CD4-positive, alpha-beta memory T cell (primary cell): Measurements from ENCODE around the gene ST6GALNAC4. TPM values are rescaled to one million over a fixed set of nuclear protein-coding genes. Genes with fewer than 3 reads are reported as not detected.

ENCODE experiments used
- CTCF ChIA-PET: fragments of 350-600 bp; sonication (Branson Sonifier 250); formaldehyde crosslinking; loops from one replicate; lab custom pipeline; 2021; ENCODE audit warnings: inconsistent platforms; ENCODE audit not compliant: partially characterized antibody; lab: Charles Lee
- POLR2A ChIA-PET: fragments of 350-600 bp; sonication (Branson Sonifier 250); formaldehyde crosslinking; loops from one replicate; lab custom pipeline; 2021; ENCODE audit not compliant: partially characterized antibody; lab: Charles Lee
- DNase-seq, 5 donors: peaks; one replicate each; pipeline versions ENCODE4 v3.0.0 to v3.0.0-alpha.2; 2020 to 2022; ENCODE audit warnings: mixed read lengths in 1 of 5
- H3K27ac ChIP-seq: one replicate; pipeline ENCODE4 v1.7.0; 2013; ENCODE audit warnings: low read depth, low read length
- H3K27me3 ChIP-seq: 2 replicates; pipeline ENCODE4 v1.7.0; 2013; ENCODE audit warnings: mild to moderate bottlenecking, low read length, moderate library complexity; ENCODE audit not compliant: insufficient read depth
- H3K36me3 ChIP-seq: 2 replicates; pipeline ENCODE4 v1.7.0; 2013; ENCODE audit warnings: mild to moderate bottlenecking, low read length, moderate library complexity; ENCODE audit not compliant: insufficient read depth
- H3K4me1 ChIP-seq: 2 replicates; pipeline ENCODE4 v1.7.0; 2013; ENCODE audit warnings: mild to moderate bottlenecking, low read length, moderate library complexity; ENCODE audit not compliant: insufficient read depth
- H3K4me3 ChIP-seq, 2 donors: one replicate each; pipeline ENCODE4 v1.7.0; 2013; ENCODE audit warnings: low read length in 2 of 2, mild to moderate bottlenecking in 1 of 2
- H3K9me3 ChIP-seq, 2 donors: one replicate each; pipeline ENCODE4 v1.7.0; 2013; ENCODE audit warnings: low read length in 2 of 2, control low read depth in 1 of 2; ENCODE audit not compliant: control insufficient read depth in 1 of 2
- H3K27ac Mint-ChIP-seq, 7 donors: one replicate each; pipeline ENCODE4 v1.8.0; 2020 to 2021; ENCODE audit warnings: mixed read lengths in 7 of 7, mild to moderate bottlenecking in 6 of 7, inconsistent platforms in 3 of 7, moderate library complexity in 3 of 7
- H3K27me3 Mint-ChIP-seq, 2 donors: one replicate each; pipeline ENCODE4 v1.8.0; 2020 to 2021; ENCODE audit warnings: mixed read lengths in 2 of 2
- H3K36me3 Mint-ChIP-seq, 2 donors: one replicate each; pipeline ENCODE4 v1.8.0; 2020 to 2021; ENCODE audit warnings: mixed read lengths in 2 of 2, inconsistent platforms in 1 of 2, mild to moderate bottlenecking in 1 of 2
- H3K4me1 Mint-ChIP-seq, 4 donors: one replicate each; pipeline ENCODE4 v1.8.0; 2020 to 2021; ENCODE audit warnings: mixed read lengths in 4 of 4, mild to moderate bottlenecking in 1 of 4
- H3K4me3 Mint-ChIP-seq, 8 donors: one replicate each; pipeline ENCODE4 v1.8.0; 2020 to 2021; ENCODE audit warnings: mixed read lengths in 8 of 8, mild to moderate bottlenecking in 7 of 8, moderate library complexity in 6 of 8, inconsistent platforms in 3 of 8
- H3K9me3 Mint-ChIP-seq, 8 donors: one replicate each; pipeline ENCODE4 v1.8.0; 2020 to 2021; ENCODE audit warnings: mixed read lengths in 8 of 8, mild to moderate bottlenecking in 5 of 8, inconsistent platforms in 3 of 8, moderate library complexity in 1 of 8
- intact Hi-C: fragments of 100-400 bp; cut with micrococcal nuclease; formaldehyde crosslinking; loops from one replicate; pipeline ENCODE4 v1.15.1; 2023
- polyA plus RNA-seq, 2 donors: library from polyadenylated mRNA; unstranded; fragments of 300-500 nt; fragmentation: Illumina TruSeq; gene quantifications; one replicate each; pipeline ENCODE4 v1.2.3, GENCODE V29; 2021
- total RNA-seq, 2 experiments: library from RNA; stranded (reverse); gene quantifications; one replicate each; pipeline ENCODE4 v1.2.3, GENCODE V29; 2021

Gene ST6GALNAC4
- total and polyA plus RNA-seq, 4 experiments from 2014 or later: 10.2 to 38.1 (median 27.1) TPM

DNA sequence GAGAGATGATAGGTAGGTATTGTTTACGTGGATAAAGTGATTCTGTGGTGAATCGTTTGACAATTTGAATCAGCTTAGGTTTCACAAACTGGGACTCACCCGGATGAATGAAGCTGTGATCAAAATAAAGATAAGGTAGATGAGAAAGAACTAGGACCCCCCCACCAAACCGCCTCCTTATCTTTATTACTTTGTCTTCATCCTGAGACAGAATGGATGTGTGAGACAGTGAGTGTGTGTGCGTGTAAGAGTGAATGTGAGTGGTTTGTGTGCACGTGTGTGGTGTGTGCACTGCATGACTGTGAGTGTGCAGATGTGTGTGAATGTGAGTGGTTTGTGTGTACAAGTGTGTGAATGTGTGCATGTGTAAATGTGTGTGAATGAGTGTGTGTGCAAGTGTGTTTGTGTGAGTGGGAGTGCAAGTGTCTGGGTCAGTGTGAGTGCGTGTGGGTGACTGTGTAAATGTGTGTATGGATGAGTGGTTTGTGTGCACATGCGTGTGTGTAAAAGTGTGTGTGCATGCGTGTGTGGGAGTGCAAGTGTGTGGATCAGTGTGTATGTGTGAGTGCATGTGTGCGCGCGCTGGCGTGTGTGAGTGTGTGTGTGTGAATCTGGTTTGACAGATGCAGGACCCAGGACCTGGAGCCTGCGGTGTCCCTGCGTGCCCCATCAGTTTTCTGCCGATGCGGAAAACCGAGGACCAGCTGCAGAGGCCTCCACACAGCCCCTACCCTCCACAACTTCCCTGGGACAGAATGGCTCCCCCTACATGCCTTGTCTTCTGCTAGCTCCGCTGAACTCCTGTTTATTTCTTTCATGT lies 51.0 kb downstream of the ST6GALNAC4 start:
- no peaks in the 10 kb centered on the region for H3K9me3 Mint-ChIP-seq
- peak overlapping the region; percentile 10 to 87 (median 67) for H3K27ac Mint-ChIP-seq
- H3K27me3 Mint-ChIP-seq: no peaks in the 10 kb centered on the region
- Histone ChIP-seq H3K9me3 (no peaks in the 10 kb centered on the region), H3K36me3 (peaks cover 5% of the 10 kb centered on the region), H3K27ac (no peak overlapping the region), H3K4me1 (peaks cover 43% of the 10 kb centered on the region), H3K27me3 (no peaks in the 10 kb centered on the region), H3K4me3 (no peak overlapping the region)
- peak overlapping the region in 2 of 8 donors; percentile 4 to 53 for H3K4me3 Mint-ChIP-seq
- POLR2A ChIA-PET: interaction anchor here (0.6 to 2.1 kb wide), 7 partner anchors 8 to 200 kb away, joined by 3 to 9 read pairs (median 5); partner anchors contain the start of genes CDK9 and ENG
- CTCF ChIA-PET: interaction anchor here (1.1 to 5.7 kb wide), 5 partner anchors 11 to 131 kb away, joined by 3 to 43 read pairs (median 4); partner anchors contain the start of gene TOR2A
- peaks cover 1 to 3% of the 10 kb centered on the region in 2 donors for H3K36me3 Mint-ChIP-seq
- peaks cover 28 to 45% (median 35%) of the 10 kb centered on the region in 4 donors for H3K4me1 Mint-ChIP-seq
- intact Hi-C loops: loop anchor here (5.0 kb wide), 1 partner anchor 64 kb away; the partner anchor contains the start of gene FPGS
- peak; percentile 43 to 73 (median 50) for DNase-seq

DNA sequence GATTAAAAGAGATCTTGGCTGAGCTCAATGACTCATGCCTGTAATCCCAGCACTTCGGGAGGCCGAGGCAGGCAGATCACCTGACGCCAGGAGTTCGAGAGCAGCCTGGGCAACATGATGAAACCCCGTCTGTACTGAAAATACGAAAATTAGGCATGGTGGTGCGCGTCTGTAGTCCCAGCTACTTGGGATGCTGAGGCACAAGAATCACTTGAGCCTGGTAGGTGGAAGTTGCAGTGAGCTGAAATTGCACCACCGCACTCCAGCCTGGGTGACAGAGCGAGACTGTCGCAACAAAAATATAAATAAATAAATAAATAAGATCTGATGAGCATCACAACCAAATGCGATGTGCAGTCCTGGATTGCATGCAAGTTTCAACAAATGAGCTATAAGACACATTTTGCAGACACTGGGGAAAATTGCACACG lies 53.6 kb downstream of the ST6GALNAC4 start:
- no peak for DNase-seq
- no peak overlapping the region for H3K4me3 ChIP-seq
- POLR2A ChIA-PET: interaction anchor here (0.8 to 3.6 kb wide), 10 partner anchors 9 to 161 kb away, joined by 3 to 22 read pairs (median 6); partner anchors contain the start of genes CDK9, ENG and SH2D3C

DNA sequence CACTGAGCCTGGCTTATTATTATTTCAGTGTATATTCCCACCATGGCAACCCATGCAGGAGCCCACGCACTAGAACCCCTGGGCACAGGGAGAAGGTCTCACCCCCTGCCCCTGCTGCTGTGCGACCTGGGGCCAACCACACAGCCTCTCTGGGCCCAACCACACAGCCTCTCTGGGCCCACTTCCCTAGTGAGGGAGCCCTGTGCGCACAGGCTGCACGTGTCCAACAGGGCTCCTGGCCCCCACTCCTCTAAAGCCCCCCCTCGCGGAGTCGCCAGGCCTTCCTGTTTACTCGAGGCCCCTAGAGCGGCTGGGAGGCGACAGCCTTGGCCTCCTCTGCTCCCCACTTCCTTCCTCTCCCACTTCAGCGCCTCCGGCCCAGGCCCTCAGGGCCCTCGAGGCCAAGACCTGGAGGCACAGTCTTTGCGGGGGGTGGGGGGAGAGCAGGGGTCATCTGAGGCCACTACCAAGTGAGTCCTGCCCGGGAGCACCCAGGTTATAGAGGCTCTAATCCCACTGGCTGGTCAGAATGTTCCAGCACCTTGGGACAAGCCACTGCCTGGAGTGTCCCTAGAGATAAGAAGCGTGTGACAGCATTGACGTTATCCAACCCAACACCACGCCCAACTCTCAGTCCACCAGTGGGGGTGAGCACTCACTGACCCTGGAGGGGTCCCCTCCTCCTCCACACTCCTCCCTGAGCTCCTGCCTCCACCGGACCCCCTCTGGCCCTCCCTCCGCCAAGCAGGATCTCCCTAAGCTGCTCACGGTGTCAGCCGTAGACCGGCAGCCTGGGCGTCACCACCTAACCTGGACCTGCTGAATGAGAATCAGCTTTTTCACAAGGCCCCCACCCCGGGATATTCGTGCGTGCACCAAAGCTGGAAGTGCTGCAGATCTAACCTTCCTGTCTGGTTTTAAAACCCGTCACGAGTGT lies 54.5 kb downstream of the ST6GALNAC4 start:
- H3K27me3 ChIP-seq: no peaks in the 10 kb centered on the region
- intact Hi-C loops: no loop called here
- DNase-seq: peak; percentile 35 to 68 (median 45)
- peak overlapping the region; percentile 87 to 97 (median 91) for H3K27ac Mint-ChIP-seq
- H3K36me3 ChIP-seq: no peaks in the 10 kb centered on the region
- ChIA-PET CTCF (interaction anchor here (0.7 to 5.1 kb wide), 7 partner anchors 8 to 127 kb away, joined by 3 to 26 read pairs (median 5); partner anchors contain the start of genes CDK9 and TOR2A), POLR2A (interaction anchor here (0.9 to 3.6 kb wide), 12 partner anchors 44 to 162 kb away, joined by 3 to 22 read pairs (median 4); partner anchors contain the start of genes CDK9, FPGS and SH2D3C)
- H3K27me3 Mint-ChIP-seq: no peaks in the 10 kb centered on the region
- H3K27ac ChIP-seq: peak overlapping the region; percentile 59
- H3K9me3 ChIP-seq: no peaks in the 10 kb centered on the region
- peaks cover 45% of the 10 kb centered on the region for H3K4me1 ChIP-seq
- H3K4me1 Mint-ChIP-seq: peaks cover 31 to 54% (median 39%) of the 10 kb centered on the region in 4 donors
- H3K4me3 Mint-ChIP-seq: peak overlapping the region in 7 of 8 donors; percentile 5 to 79 (median 52)
- H3K4me3 ChIP-seq: no peak overlapping the region
- H3K9me3 Mint-ChIP-seq: no peaks in the 10 kb centered on the region
- H3K36me3 Mint-ChIP-seq: peaks cover 1 to 3% of the 10 kb centered on the region in 2 donors

More for the DNA sequence above, 53.6 kb downstream of the ST6GALNAC4 start:
- Mint-ChIP-seq H3K9me3 (no peaks in the 10 kb centered on the region), H3K4me1 (peaks cover 31 to 51% (median 39%) of the 10 kb centered on the region in 4 donors), H3K27ac (peak overlapping the region; percentile 87 to 97 (median 91)), H3K36me3 (peaks cover 1 to 3% of the 10 kb centered on the region in 2 donors), H3K4me3 (peak overlapping the region in 4 of 8 donors; percentile 48 to 79 (median 57)), H3K27me3 (no peaks in the 10 kb centered on the region)
- no peak overlapping the region for H3K27ac ChIP-seq
- H3K27me3 ChIP-seq: no peaks in the 10 kb centered on the region
- CTCF ChIA-PET: interaction anchor here (0.7 to 5.1 kb wide), 5 partner anchors 9 to 128 kb away, joined by 3 to 26 read pairs (median 5); partner anchors contain the start of gene TOR2A
- no peaks in the 10 kb centered on the region for H3K9me3 ChIP-seq
- H3K36me3 ChIP-seq: peaks cover under 1% of the 10 kb centered on the region
- H3K4me1 ChIP-seq: peaks cover 45% of the 10 kb centered on the region
- intact Hi-C loops: no loop called here

GRCh38 chr9:127860779-127861178 lies 56.1 kb downstream of the ST6GALNAC4 start:
- Mint-ChIP-seq H3K27ac (peak overlapping the region; percentile 52 to 97 (median 91)), H3K36me3 (peaks cover 1% of the 10 kb centered on the region in 2 donors), H3K27me3 (peaks cover 0 to 2% of the 10 kb centered on the region in 2 donors), H3K9me3 (no peaks in the 10 kb centered on the region), H3K4me1 (peaks cover 32 to 51% (median 39%) of the 10 kb centered on the region in 4 donors), H3K4me3 (peak overlapping the region in 1 of 8 donors; percentile 13)
- CTCF ChIA-PET: interaction anchor here (5.1 kb wide), 1 partner anchor 126 kb away, joined by 26 read pairs; the partner anchor contains the start of gene TOR2A
- no peaks in the 10 kb centered on the region for H3K9me3 ChIP-seq
- peaks cover 47% of the 10 kb centered on the region for H3K4me1 ChIP-seq
- no peak overlapping the region for H3K27ac ChIP-seq
- intact Hi-C loops: no loop called here
- POLR2A ChIA-PET: interaction anchor here (1.0 to 3.6 kb wide), 5 partner anchors 9 to 78 kb away, joined by 3 to 10 read pairs (median 3); no protein-coding TSS in a partner anchor
- DNase-seq: no peak
- no peaks in the 10 kb centered on the region for H3K36me3 ChIP-seq
- no peak overlapping the region for H3K4me3 ChIP-seq
- no peaks in the 10 kb centered on the region for H3K27me3 ChIP-seq

GRCh38 chr9:127860260-127860659 lies 56.6 kb downstream of the ST6GALNAC4 start:
- Histone ChIP-seq H3K36me3 (no peaks in the 10 kb centered on the region), H3K9me3 (no peaks in the 10 kb centered on the region), H3K4me1 (peaks cover 46% of the 10 kb centered on the region), H3K4me3 (no peak overlapping the region), H3K27ac (no peak overlapping the region), H3K27me3 (no peaks in the 10 kb centered on the region)
- no peak overlapping the region for H3K4me3 Mint-ChIP-seq
- intact Hi-C loops: no loop called here
- peaks cover 0 to 2% of the 10 kb centered on the region in 2 donors for H3K27me3 Mint-ChIP-seq
- H3K9me3 Mint-ChIP-seq: no peaks in the 10 kb centered on the region
- peaks cover 27 to 51% (median 37%) of the 10 kb centered on the region in 4 donors for H3K4me1 Mint-ChIP-seq
- H3K27ac Mint-ChIP-seq: peak overlapping the region in 6 of 7 donors; percentile 25 to 97 (median 90)
- no peak for DNase-seq
- CTCF ChIA-PET: no interaction called here
- POLR2A ChIA-PET: interaction anchor here (0.7 to 3.6 kb wide), 2 partner anchors 74 to 77 kb away, joined by 3 to 10 read pairs; partner anchors contain the start of gene CDK9
- H3K36me3 Mint-ChIP-seq: no peaks in the 10 kb centered on the region

- ChIA-PET POLR2A (no interaction called here), CTCF (interaction anchor here (1.5 kb wide), 1 partner anchor 12 kb away, joined by 8 read pairs; no protein-coding TSS in a partner anchor)
- Histone ChIP-seq H3K27me3 (no peaks in the 10 kb centered on the region), H3K27ac (no peak overlapping the region), H3K9me3 (no peaks in the 10 kb centered on the region), H3K4me1 (peaks cover 51% of the 10 kb centered on the region), H3K36me3 (no peaks in the 10 kb centered on the region), H3K4me3 (no peak overlapping the region)
- Mint-ChIP-seq H3K36me3 (peaks cover 0 to 2% of the 10 kb centered on the region in 2 donors), H3K9me3 (no peaks in the 10 kb centered on the region), H3K4me3 (peak overlapping the region in 1 of 8 donors; percentile 39), H3K27me3 (peaks cover 0 to 2% of the 10 kb centered on the region in 2 donors), H3K27ac (peak overlapping the region in 1 of 7 donors; percentile 52), H3K4me1 (peaks cover 22 to 54% (median 36%) of the 10 kb centered on the region in 4 donors)
- DNase-seq: no peak
- intact Hi-C loops: no loop called here
Measured at GRCh38 chr9:127858041-127858512, 58.8 kb downstream of the ST6GALNAC4 start.
